Liver (tissue), 9 donors: Measurements from ENCODE around the gene HSBP1. TPM values are rescaled to one million over a fixed set of nuclear protein-coding genes. Genes with fewer than 3 reads are reported as not detected.

ENCODE experiments used
- DNase-seq: peaks from one replicate; pipeline ENCODE4 v3.0.0-alpha.2; 2017; ENCODE audit warnings: low spot score
- H3K27ac ChIP-seq, 2 donors: one replicate each; pipeline ENCODE4 v1.7.0; 2013; ENCODE audit warnings: inconsistent platforms in 2 of 2, low read length in 2 of 2, control low read depth in 1 of 2, low read depth in 1 of 2, mild to moderate bottlenecking in 1 of 2
- H3K27me3 ChIP-seq, 4 donors: one replicate each; pipeline versions ENCODE4 v1.6.1 to v1.7.0; 2013; ENCODE audit warnings: low read length in 3 of 4, inconsistent platforms in 1 of 4, mild to moderate bottlenecking in 1 of 4, moderate library complexity in 1 of 4; ENCODE audit not compliant: control insufficient read depth in 4 of 4, insufficient read depth in 4 of 4
- H3K36me3 ChIP-seq, 4 donors: one replicate each; pipeline versions ENCODE4 v1.6.1 to v1.7.0; 2013; ENCODE audit warnings: low read length in 3 of 4, mild to moderate bottlenecking in 3 of 4, low read depth in 1 of 4, moderate library complexity in 1 of 4; ENCODE audit not compliant: control insufficient read depth in 4 of 4, insufficient read depth in 3 of 4
- H3K4me1 ChIP-seq, 4 donors: one replicate each; pipeline versions ENCODE4 v1.6.1 to v1.7.0; 2013; ENCODE audit warnings: low read length in 3 of 4, mild to moderate bottlenecking in 3 of 4, moderate library complexity in 1 of 4; ENCODE audit not compliant: control insufficient read depth in 4 of 4, insufficient read depth in 4 of 4
- H3K4me3 ChIP-seq, 3 donors: one replicate each; pipeline versions ENCODE4 v1.6.1 to v1.7.0; 2013; ENCODE audit warnings: low read length in 3 of 3, control low read depth in 1 of 3, low read depth in 1 of 3, mild to moderate bottlenecking in 1 of 3
- H3K9ac ChIP-seq, 2 donors: one replicate each; pipeline ENCODE4 v1.7.0; 2013; ENCODE audit warnings: low read length in 2 of 2, mild to moderate bottlenecking in 2 of 2, moderate library complexity in 2 of 2, control low read depth in 1 of 2, low read depth in 1 of 2
- H3K9me3 ChIP-seq, 4 donors: one replicate each; pipeline versions ENCODE4 v1.6.1 to v1.7.0; 2013; ENCODE audit warnings: low read length in 3 of 4; ENCODE audit not compliant: control insufficient read depth in 4 of 4
- ATF3 ChIP-seq: IDR thresholded peaks from 2 replicates; pipeline ENCODE4 v1.6.1; 2016; ENCODE audit warnings: antibody characterized with exemption
- EGR1 ChIP-seq, 2 donors: IDR thresholded peaks; 2 replicates each; pipeline ENCODE4 v1.6.1; 2016 to 2018; ENCODE audit warnings: antibody characterized with exemption in 2 of 2, low read depth in 2 of 2
- FOXA1 ChIP-seq: IDR thresholded peaks from 2 replicates; pipeline ENCODE4 v1.6.1; 2016; ENCODE audit warnings: antibody characterized with exemption
- FOXA2 ChIP-seq: IDR thresholded peaks from 2 replicates; pipeline ENCODE4 v1.6.1; 2016; ENCODE audit warnings: antibody characterized with exemption
- HNF4A ChIP-seq, 2 donors: conservative IDR thresholded peaks; 2 replicates each; pipeline ENCODE4 v1.6.1; 2016; ENCODE audit warnings: antibody characterized with exemption in 2 of 2, mild to moderate bottlenecking in 2 of 2
- HNF4G ChIP-seq: IDR thresholded peaks from 2 replicates; pipeline ENCODE4 v1.6.1; 2016; ENCODE audit warnings: antibody characterized with exemption
- JUND ChIP-seq, 2 donors: IDR thresholded peaks; 2 replicates each; pipeline ENCODE4 v1.6.1; 2016; ENCODE audit warnings: antibody characterized with exemption in 2 of 2
- NR2F2 ChIP-seq: IDR thresholded peaks from 2 replicates; pipeline ENCODE4 v1.6.1; 2016; ENCODE audit warnings: antibody characterized with exemption
- REST ChIP-seq: IDR thresholded peaks from 2 replicates; pipeline ENCODE4 v1.6.1; 2016; ENCODE audit warnings: antibody characterized with exemption, mild to moderate bottlenecking
- RXRA ChIP-seq, 2 donors: IDR thresholded peaks; 2 replicates each; pipeline ENCODE4 v1.6.1; 2017 to 2018; ENCODE audit warnings: antibody characterized with exemption in 2 of 2, mild to moderate bottlenecking in 1 of 2
- YY1 ChIP-seq: IDR thresholded peaks from 2 replicates; pipeline ENCODE4 v1.6.1; 2016; ENCODE audit warnings: antibody characterized with exemption, mild to moderate bottlenecking
- WGBS: extraction: QIAGEN DNeasy Blood & Tissue Kit; methylation state at CpG from one replicate; pipeline ENCODE4 v1.1.7; 2013; 5-methylcytosine and 5-hydroxymethylcytosine counted together
- polyA plus RNA-seq, 2 donors: library from polyadenylated mRNA; stranded (reverse) in 1 of 2; unstranded in 1 of 2; fragments of 200-250 nt in 1 of 2; fragments of >200 nt in 1 of 2; fragmentation: Nextera tagmentation in 1 of 2; extraction: Ambion mirVana in 1 of 2; gene quantifications; one replicate each; pipeline versions ENCODE4 v1.2.1 to v1.2.3, GENCODE V29; 2013 to 2015
- total RNA-seq, 2 donors: library from RNA; depleted of rRNA; stranded (reverse); fragments of >200 nt; gene quantifications; one replicate each; pipeline ENCODE4 v1.2.3, GENCODE V29; 2014
- TF ChIP-seq, protein P1 (sequence below): fragments of 150-350 bp; IDR thresholded peaks from 2 replicates; pipeline ENCODE4 v1.5.1; 2017; ENCODE audit warnings: improper control_type of control experiment, low read depth, low read length; ENCODE audit not compliant: missing input control
- TF ChIP-seq, protein P2 (sequence below): IDR thresholded peaks from 2 replicates; pipeline ENCODE4 v1.6.1; 2016; ENCODE audit warnings: antibody characterized with exemption
- donor health status: healthy.
- donor health status: healthy.
- donor health status: healthy.
- donor health status: healthy.
- donor health status: healthy.

The HSBP1 gene
- total and polyA plus RNA-seq, 4 donors, result 5.1 to 106 (median 38.3) TPM

DNA sequence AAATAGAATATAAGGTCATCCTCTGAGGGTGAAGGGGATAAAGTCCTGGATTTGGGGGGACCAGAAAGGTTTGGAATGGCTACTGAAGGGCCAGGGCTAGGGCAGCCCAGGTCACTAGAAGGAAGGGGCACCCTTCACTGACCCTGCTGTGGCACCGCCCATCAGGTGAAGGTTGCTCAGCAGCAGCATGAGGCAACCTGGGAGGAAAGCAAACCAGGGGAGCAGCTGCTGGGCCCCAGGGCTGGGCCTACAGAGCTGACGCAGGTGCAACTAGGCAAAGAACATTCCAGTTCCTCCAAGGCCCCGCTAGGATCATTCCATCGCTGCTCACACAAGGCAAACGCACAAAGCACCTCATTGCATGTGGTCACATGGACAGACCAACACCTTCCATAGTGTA is 3.4 kb upstream of the HSBP1 start:
- WGBS, result 94% methylated on average over 5 of the region's 5 CpGs
- H3K27ac ChIP-seq, result no peak overlapping the region

GRCh38 chr16:83806036-83806435 is 1.7 kb upstream of the HSBP1 start:
- H3K4me3 ChIP-seq, result no peak overlapping the region
- H3K27ac ChIP-seq, result peak overlapping the region in 1 of 2 donors; percentile 34
- H3K36me3 ChIP-seq, result no peaks in the 10 kb centered on the region
- no peaks in the 10 kb centered on the region for H3K27me3 ChIP-seq
- WGBS, result 56% methylated on average over 5 of the region's 5 CpGs
- peaks cover 9 to 11% (median 10%) of the 10 kb centered on the region in 4 donors for H3K4me1 ChIP-seq
- no peak for DNase-seq
- no peak overlapping the region for H3K9ac ChIP-seq
- TF ChIP-seq YY1 (no peak), RXRA (IDR thresholded peaks at IDR 0.05) (no peak), NR2F2 (no peak), ATF3 (no peak), FOXA2 (no peak)
- TF ChIP-seq, protein P1, sequence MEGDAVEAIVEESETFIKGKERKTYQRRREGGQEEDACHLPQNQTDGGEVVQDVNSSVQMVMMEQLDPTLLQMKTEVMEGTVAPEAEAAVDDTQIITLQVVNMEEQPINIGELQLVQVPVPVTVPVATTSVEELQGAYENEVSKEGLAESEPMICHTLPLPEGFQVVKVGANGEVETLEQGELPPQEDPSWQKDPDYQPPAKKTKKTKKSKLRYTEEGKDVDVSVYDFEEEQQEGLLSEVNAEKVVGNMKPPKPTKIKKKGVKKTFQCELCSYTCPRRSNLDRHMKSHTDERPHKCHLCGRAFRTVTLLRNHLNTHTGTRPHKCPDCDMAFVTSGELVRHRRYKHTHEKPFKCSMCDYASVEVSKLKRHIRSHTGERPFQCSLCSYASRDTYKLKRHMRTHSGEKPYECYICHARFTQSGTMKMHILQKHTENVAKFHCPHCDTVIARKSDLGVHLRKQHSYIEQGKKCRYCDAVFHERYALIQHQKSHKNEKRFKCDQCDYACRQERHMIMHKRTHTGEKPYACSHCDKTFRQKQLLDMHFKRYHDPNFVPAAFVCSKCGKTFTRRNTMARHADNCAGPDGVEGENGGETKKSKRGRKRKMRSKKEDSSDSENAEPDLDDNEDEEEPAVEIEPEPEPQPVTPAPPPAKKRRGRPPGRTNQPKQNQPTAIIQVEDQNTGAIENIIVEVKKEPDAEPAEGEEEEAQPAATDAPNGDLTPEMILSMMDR, result no peak
- no peaks in the 10 kb centered on the region for H3K9me3 ChIP-seq

More for the DNA sequence above, 3.4 kb upstream of the HSBP1 start:
- DNase-seq, result no peak
- Histone ChIP-seq H3K4me1 (peaks cover 8 to 11% (median 10%) of the 10 kb centered on the region in 4 donors), H3K27me3 (peaks cover 0 to under 1% (median 0%) of the 10 kb centered on the region in 4 donors), H3K4me3 (no peak overlapping the region), H3K36me3 (no peaks in the 10 kb centered on the region), H3K9ac (no peak overlapping the region), H3K9me3 (no peaks in the 10 kb centered on the region)
- TF ChIP-seq RXRA (IDR thresholded peaks at IDR 0.05), result no peak
- no peak for TF ChIP-seq HNF4G
- TF ChIP-seq, protein P1, result no peak

DNA sequence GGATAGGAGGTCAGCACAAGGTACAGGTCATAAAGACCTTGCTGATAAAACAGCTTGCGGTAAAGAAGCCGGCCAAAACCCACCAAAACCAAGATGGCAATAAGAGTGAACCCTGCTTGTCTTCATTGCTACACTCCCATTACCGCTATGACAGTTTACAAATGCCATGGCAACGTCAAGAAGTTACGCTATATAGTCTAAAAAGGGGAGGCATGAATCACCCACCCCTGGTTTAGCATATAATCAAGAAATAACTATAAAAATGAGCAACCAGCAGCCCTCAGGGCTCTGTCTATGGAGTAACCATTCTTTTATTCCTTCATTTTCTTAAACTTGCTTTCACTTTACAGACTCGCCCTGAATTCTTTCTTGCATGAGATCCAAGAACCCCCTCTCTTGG is 1.0 kb upstream of the HSBP1 start:
- Histone ChIP-seq H3K4me3 (no peak overlapping the region), H3K27ac (no peak overlapping the region), H3K36me3 (peaks cover 0 to 5% (median 0%) of the 10 kb centered on the region in 4 donors), H3K27me3 (no peaks in the 10 kb centered on the region), H3K4me1 (peaks cover 9 to 11% (median 10%) of the 10 kb centered on the region in 4 donors), H3K9me3 (no peaks in the 10 kb centered on the region), H3K9ac (no peak overlapping the region)
- WGBS, result 93% methylated on average over 6 of the region's 6 CpGs
- DNase-seq, result no peak
- TF ChIP-seq ATF3 (no peak), JUND (IDR thresholded peaks at IDR 0.05) (no peak), FOXA2 (no peak), HNF4A (conservative IDR thresholded peaks at IDR 0.05) (no peak), REST (no peak), FOXA1 (no peak), NR2F2 (no peak), YY1 (no peak), HNF4G (no peak), EGR1 (IDR thresholded peaks at IDR 0.05; ENCODE audit: low read depth in 2 of 2) (no peak), RXRA (IDR thresholded peaks at IDR 0.05) (no peak)
- TF ChIP-seq, protein P1, result no peak
- TF ChIP-seq, protein P2, sequence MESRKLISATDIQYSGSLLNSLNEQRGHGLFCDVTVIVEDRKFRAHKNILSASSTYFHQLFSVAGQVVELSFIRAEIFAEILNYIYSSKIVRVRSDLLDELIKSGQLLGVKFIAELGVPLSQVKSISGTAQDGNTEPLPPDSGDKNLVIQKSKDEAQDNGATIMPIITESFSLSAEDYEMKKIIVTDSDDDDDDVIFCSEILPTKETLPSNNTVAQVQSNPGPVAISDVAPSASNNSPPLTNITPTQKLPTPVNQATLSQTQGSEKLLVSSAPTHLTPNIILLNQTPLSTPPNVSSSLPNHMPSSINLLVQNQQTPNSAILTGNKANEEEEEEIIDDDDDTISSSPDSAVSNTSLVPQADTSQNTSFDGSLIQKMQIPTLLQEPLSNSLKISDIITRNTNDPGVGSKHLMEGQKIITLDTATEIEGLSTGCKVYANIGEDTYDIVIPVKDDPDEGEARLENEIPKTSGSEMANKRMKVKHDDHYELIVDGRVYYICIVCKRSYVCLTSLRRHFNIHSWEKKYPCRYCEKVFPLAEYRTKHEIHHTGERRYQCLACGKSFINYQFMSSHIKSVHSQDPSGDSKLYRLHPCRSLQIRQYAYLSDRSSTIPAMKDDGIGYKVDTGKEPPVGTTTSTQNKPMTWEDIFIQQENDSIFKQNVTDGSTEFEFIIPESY, result no peak
